ENCODE measurements around the gene SMIM20.

The SMIM20 gene

GRCh38 chr4:25972366-25972765, 58.3 kb downstream of the SMIM20 start:
- Histone ChIP-seq H3F3A (ENCODE audit: low read depth) (no peaks in the 10 kb centered on the region), H3K9me3 (ENCODE audit: insufficient read depth, low read depth, low read length) (no peaks in the 10 kb centered on the region), H3K4me1 (ENCODE audit: insufficient read depth, low read length, poor library complexity, severe bottlenecking) (no peaks in the 10 kb centered on the region), H3K9ac (ENCODE audit: low read depth, low read length, poor library complexity, severe bottlenecking) (no peak overlapping the region), H3K9me2 (replicated peaks; ENCODE audit: low read depth, low read length) (no peaks in the 10 kb centered on the region), H3K27me3 (ENCODE audit: insufficient read depth, low read length, poor library complexity, severe bottlenecking) (no peaks in the 10 kb centered on the region), H3K36me3 (ENCODE audit: insufficient read depth, low read length) (no peaks in the 10 kb centered on the region), H2AFZ (ENCODE audit: low read length) (no peak overlapping the region), H4K20me1 (ENCODE audit: insufficient read depth, low read length, poor library complexity, severe bottlenecking) (no peaks in the 10 kb centered on the region), H3K4me2 (ENCODE audit: low read depth, low read length, poor library complexity, severe bottlenecking) (no peak overlapping the region), H3K79me2 (ENCODE audit: insufficient read depth, low read length) (no peaks in the 10 kb centered on the region), H3K4me3 (ENCODE audit: low read length, poor library complexity, severe bottlenecking) (no peak overlapping the region)
- TF ChIP-seq CTCF (conservative IDR thresholded peaks at IDR 0.05; ENCODE audit: low read length), result no peak
- no peak for TF ChIP-seq EZH2phosphoT487 (IDR thresholded peaks at IDR 0.05; ENCODE audit: borderline replicate concordance)

- Histone ChIP-seq H4K20me1 (ENCODE audit: insufficient read depth, low read length, poor library complexity, severe bottlenecking) (no peaks in the 10 kb centered on the region), H3K9ac (ENCODE audit: low read depth, low read length, poor library complexity, severe bottlenecking) (no peak overlapping the region), H3K4me1 (ENCODE audit: insufficient read depth, low read length, poor library complexity, severe bottlenecking) (no peaks in the 10 kb centered on the region), H3K36me3 (ENCODE audit: insufficient read depth, low read length) (no peaks in the 10 kb centered on the region), H3K4me2 (ENCODE audit: low read depth, low read length, poor library complexity, severe bottlenecking) (no peak overlapping the region), H3K27me3 (ENCODE audit: insufficient read depth, low read length, poor library complexity, severe bottlenecking) (no peaks in the 10 kb centered on the region), H3F3A (ENCODE audit: low read depth) (no peaks in the 10 kb centered on the region), H2AFZ (ENCODE audit: low read length) (no peak overlapping the region), H3K9me2 (replicated peaks; ENCODE audit: low read depth, low read length) (no peaks in the 10 kb centered on the region), H3K79me2 (ENCODE audit: insufficient read depth, low read length) (no peaks in the 10 kb centered on the region), H3K4me3 (ENCODE audit: low read length, poor library complexity, severe bottlenecking) (no peak overlapping the region), H3K9me3 (ENCODE audit: insufficient read depth, low read depth, low read length) (no peaks in the 10 kb centered on the region)
- TF ChIP-seq CTCF (conservative IDR thresholded peaks at IDR 0.05; ENCODE audit: low read length), result no peak
- TF ChIP-seq EZH2phosphoT487 (IDR thresholded peaks at IDR 0.05; ENCODE audit: borderline replicate concordance), result no peak
Measured at GRCh38 chr4:25972984-25973745, 59.1 kb downstream of the SMIM20 start.

GRCh38 chr4:25976780-25977179, 62.8 kb downstream of the SMIM20 start:
- Histone ChIP-seq H3K4me2 (ENCODE audit: low read depth, low read length, poor library complexity, severe bottlenecking) (no peak overlapping the region), H3K4me3 (ENCODE audit: low read length, poor library complexity, severe bottlenecking) (no peak overlapping the region), H2AFZ (ENCODE audit: low read length) (no peak overlapping the region), H3K9me3 (ENCODE audit: insufficient read depth, low read depth, low read length) (no peaks in the 10 kb centered on the region), H3K4me1 (ENCODE audit: insufficient read depth, low read length, poor library complexity, severe bottlenecking) (no peaks in the 10 kb centered on the region), H3K36me3 (ENCODE audit: insufficient read depth, low read length) (no peaks in the 10 kb centered on the region), H4K20me1 (ENCODE audit: insufficient read depth, low read length, poor library complexity, severe bottlenecking) (no peaks in the 10 kb centered on the region), H3K9ac (ENCODE audit: low read depth, low read length, poor library complexity, severe bottlenecking) (no peak overlapping the region), H3K27me3 (ENCODE audit: insufficient read depth, low read length, poor library complexity, severe bottlenecking) (no peaks in the 10 kb centered on the region), H3K79me2 (ENCODE audit: insufficient read depth, low read length) (no peaks in the 10 kb centered on the region), H3F3A (ENCODE audit: low read depth) (no peaks in the 10 kb centered on the region), H3K9me2 (replicated peaks; ENCODE audit: low read depth, low read length) (no peaks in the 10 kb centered on the region)
- no peak for TF ChIP-seq EZH2phosphoT487 (IDR thresholded peaks at IDR 0.05; ENCODE audit: borderline replicate concordance)
- TF ChIP-seq CTCF (conservative IDR thresholded peaks at IDR 0.05; ENCODE audit: low read length), result no peak
